Activated CD4-positive, CD25-positive, alpha-beta regulatory T cell treated with anti-CD3 and anti-CD28 coated beads, Interleukin-2, amount 50 U/mL, for 72 hours (primary cell): ENCODE data around the gene CILP.
"Not testable (repeated sequence)": the region's sequence is repeated elsewhere in the genome, so short reads cannot be mapped to it uniquely, and the experiment has no call there.

ENCODE experiments used
- DNase-seq: peaks from one replicate; pipeline ENCODE4 v3.0.0; 2021

Gene CILP

GRCh38 chr15:65189102-65189740 is 22.1 kb downstream of the CILP start:
- no peak for DNase-seq

- not testable (repeated sequence) for DNase-seq
These were observed 22.8 kb downstream of the CILP start for GRCh38 chr15:65188472-65188871.

- peak; percentile 88 for DNase-seq
These were observed 26.2 kb downstream of the CILP start, which contains the start of gene CLPX for GRCh38 chr15:65184868-65185717. Gene CLPX (minus strand): TSS chr15:65185342. CDS start chr15:65185153, 189 bp downstream.

GRCh38 chr15:65184305-65184867 is 26.9 kb downstream of the CILP start:
- peak; percentile 53 for DNase-seq

GRCh38 chr15:65183865-65184159 is 27.5 kb downstream of the CILP start:
- no peak for DNase-seq

- no peak for DNase-seq
These were observed 28.7 kb downstream of the CILP start for GRCh38 chr15:65182538-65182937.

- not testable (repeated sequence) for DNase-seq
These were observed 29.5 kb downstream of the CILP start for GRCh38 chr15:65181582-65182353.

- no peak for DNase-seq
These were observed 31.1 kb downstream of the CILP start for GRCh38 chr15:65180167-65180566.

- DNase-seq: no peak
These were observed 33.4 kb downstream of the CILP start for GRCh38 chr15:65177901-65178300.

- DNase-seq: no peak
These were observed 35.2 kb downstream of the CILP start for GRCh38 chr15:65176056-65176455.

GRCh38 chr15:65175511-65175910 is 35.8 kb downstream of the CILP start:
- no peak for DNase-seq

- no peak for DNase-seq
These were observed 36.8 kb downstream of the CILP start for GRCh38 chr15:65174509-65174908.

- DNase-seq: no peak
These were observed 38.7 kb downstream of the CILP start for GRCh38 chr15:65172531-65172930.

- no peak for DNase-seq
These were observed 39.8 kb downstream of the CILP start for GRCh38 chr15:65171428-65171827.

- no peak for DNase-seq
These were observed 45.4 kb downstream of the CILP start for GRCh38 chr15:65165875-65166274.

GRCh38 chr15:65164139-65164538 is 47.1 kb downstream of the CILP start:
- no peak for DNase-seq

GRCh38 chr15:65163041-65163440 is 48.2 kb downstream of the CILP start:
- no peak for DNase-seq

- no peak for DNase-seq
These were observed 54.6 kb downstream of the CILP start for GRCh38 chr15:65156692-65157091.

- no peak for DNase-seq
These were observed 56.6 kb downstream of the CILP start for GRCh38 chr15:65154720-65155119.

GRCh38 chr15:65147902-65148301 is 63.4 kb downstream of the CILP start:
- no peak for DNase-seq

GRCh38 chr15:65146438-65146837 is 64.8 kb downstream of the CILP start:
- DNase-seq: no peak
